ENCODE results near the gene NRG3. TPM values are rescaled to one million over a fixed set of nuclear protein-coding genes. Genes with fewer than 3 reads are reported as not detected.

Gene NRG3
- total RNA-seq, 2 experiments from 2014 or later: not detected

DNA sequence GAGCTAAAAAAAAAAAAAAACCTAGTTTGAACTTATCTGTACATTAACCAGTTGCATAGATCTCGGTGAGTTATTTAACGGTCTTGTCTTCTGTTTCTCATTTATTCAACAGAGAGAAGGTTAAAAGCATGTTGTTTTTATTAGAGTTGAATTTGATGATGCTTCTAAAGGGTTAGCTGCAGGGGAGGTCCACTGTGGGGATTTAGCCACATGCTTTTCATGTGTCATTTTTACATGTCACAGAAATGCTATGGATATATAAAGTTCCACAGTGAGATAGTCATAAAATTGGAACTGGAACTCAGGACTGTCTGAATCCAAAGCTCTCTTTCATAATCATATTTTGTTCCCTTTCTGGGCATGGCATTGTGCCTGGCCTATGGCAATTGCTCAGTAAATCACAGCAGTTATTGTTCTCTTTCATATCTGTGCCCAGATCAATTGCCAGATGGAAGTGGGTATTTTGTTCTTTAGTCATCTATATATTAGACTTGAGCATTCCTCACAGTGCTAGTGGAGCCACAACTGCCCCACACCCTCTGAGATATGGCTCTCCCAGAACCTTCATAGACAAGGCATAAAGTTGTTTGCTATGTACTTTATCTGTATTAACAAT lies 578.8 kb downstream of the NRG3 start:
- Histone ChIP-seq H3K27ac (ENCODE audit: low read depth, low read length, poor library complexity, severe bottlenecking) (no peak overlapping the region), H4K20me1 (ENCODE audit: insufficient read depth, low read length) (no peaks in the 10 kb centered on the region), H3K4me2 (ENCODE audit: low read length) (no peak overlapping the region), H3K4me1 (ENCODE audit: insufficient read depth, low read length, poor library complexity, severe bottlenecking) (no peaks in the 10 kb centered on the region), H3K4me3 (ENCODE audit: low read depth, low read length, poor library complexity, severe bottlenecking) (no peak overlapping the region), H3K79me2 (ENCODE audit: insufficient read depth, low read depth, low read length) (no peaks in the 10 kb centered on the region), H2AFZ (ENCODE audit: low read length) (no peak overlapping the region), H3K9me3 (ENCODE audit: low read length) (no peaks in the 10 kb centered on the region), H3K9me2 (ENCODE audit: insufficient read depth, low read length) (no peaks in the 10 kb centered on the region), H3K36me3 (ENCODE audit: insufficient read depth, low read length) (no peaks in the 10 kb centered on the region)
- ChIA-PET POLR2A (interaction anchor here (0.7 to 1.3 kb wide), 3 partner anchors 12 to 96 kb away, joined by 3 to 5 read pairs (median 5); no protein-coding TSS in a partner anchor), CTCF (ENCODE audit: unreplicated experiment) (no interaction called here)
- no peak for DNase-seq (ENCODE audit: low spot score)
- TF ChIP-seq, protein P1, sequence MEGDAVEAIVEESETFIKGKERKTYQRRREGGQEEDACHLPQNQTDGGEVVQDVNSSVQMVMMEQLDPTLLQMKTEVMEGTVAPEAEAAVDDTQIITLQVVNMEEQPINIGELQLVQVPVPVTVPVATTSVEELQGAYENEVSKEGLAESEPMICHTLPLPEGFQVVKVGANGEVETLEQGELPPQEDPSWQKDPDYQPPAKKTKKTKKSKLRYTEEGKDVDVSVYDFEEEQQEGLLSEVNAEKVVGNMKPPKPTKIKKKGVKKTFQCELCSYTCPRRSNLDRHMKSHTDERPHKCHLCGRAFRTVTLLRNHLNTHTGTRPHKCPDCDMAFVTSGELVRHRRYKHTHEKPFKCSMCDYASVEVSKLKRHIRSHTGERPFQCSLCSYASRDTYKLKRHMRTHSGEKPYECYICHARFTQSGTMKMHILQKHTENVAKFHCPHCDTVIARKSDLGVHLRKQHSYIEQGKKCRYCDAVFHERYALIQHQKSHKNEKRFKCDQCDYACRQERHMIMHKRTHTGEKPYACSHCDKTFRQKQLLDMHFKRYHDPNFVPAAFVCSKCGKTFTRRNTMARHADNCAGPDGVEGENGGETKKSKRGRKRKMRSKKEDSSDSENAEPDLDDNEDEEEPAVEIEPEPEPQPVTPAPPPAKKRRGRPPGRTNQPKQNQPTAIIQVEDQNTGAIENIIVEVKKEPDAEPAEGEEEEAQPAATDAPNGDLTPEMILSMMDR (conservative IDR thresholded peaks at IDR 0.05; ENCODE audit: low read length): no peak
- no peak for TF ChIP-seq EZH2phosphoT487 (IDR thresholded peaks at IDR 0.05; ENCODE audit: borderline replicate concordance, low read depth, low read length)
- intact Hi-C loops (cut with micrococcal nuclease; ENCODE audit: unreplicated experiment): no loop called here
- no TSS peak for BruUV-seq (replicated peaks)

DNA sequence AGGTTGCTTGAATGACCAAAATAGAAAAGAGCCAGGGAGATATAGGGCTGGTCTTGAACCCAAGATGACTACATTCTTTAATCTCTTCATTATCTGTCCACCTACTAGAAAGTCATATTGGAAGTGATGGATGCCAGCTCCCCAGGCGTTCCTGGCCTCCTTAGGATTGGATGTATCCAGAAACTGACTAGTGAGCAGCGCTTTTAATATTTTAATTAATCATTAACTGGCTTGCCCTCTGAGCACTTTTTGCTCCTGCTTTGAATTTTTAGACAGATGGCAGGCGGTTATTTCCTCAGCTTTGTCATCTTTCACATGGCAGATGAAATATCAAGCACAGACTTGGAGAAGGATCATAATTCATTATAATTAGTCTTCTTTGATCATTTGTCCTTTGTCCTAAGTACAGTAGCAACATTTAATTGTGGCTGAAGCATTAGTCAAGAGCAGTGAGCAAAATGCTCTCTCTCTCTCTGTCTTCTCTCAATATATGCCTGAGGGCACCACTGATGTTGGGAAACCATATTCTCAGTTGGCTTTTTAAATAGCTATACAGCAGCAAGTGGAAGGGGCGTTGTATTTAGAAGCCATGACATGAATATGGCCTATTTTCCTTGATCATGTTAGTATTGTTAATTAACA lies 588.0 kb downstream of the NRG3 start:
- Histone ChIP-seq H3K9me2 (ENCODE audit: insufficient read depth, low read length) (no peaks in the 10 kb centered on the region), H3K4me2 (ENCODE audit: low read length) (no peak overlapping the region), H3K27ac (ENCODE audit: low read depth, low read length, poor library complexity, severe bottlenecking) (no peak overlapping the region), H4K20me1 (ENCODE audit: insufficient read depth, low read length) (no peaks in the 10 kb centered on the region), H3K9me3 (ENCODE audit: low read length) (no peaks in the 10 kb centered on the region), H3K4me3 (ENCODE audit: low read depth, low read length, poor library complexity, severe bottlenecking) (no peak overlapping the region), H3K79me2 (ENCODE audit: insufficient read depth, low read depth, low read length) (no peaks in the 10 kb centered on the region), H2AFZ (ENCODE audit: low read length) (no peak overlapping the region), H3K36me3 (ENCODE audit: insufficient read depth, low read length) (no peaks in the 10 kb centered on the region), H3K4me1 (ENCODE audit: insufficient read depth, low read length, poor library complexity, severe bottlenecking) (no peaks in the 10 kb centered on the region)
- ChIA-PET POLR2A (no interaction called here), CTCF (ENCODE audit: unreplicated experiment) (no interaction called here)
- TF ChIP-seq, protein P1 (conservative IDR thresholded peaks at IDR 0.05; ENCODE audit: low read length): no peak
- TF ChIP-seq EZH2phosphoT487 (IDR thresholded peaks at IDR 0.05; ENCODE audit: borderline replicate concordance, low read depth, low read length): no peak
- intact Hi-C loops (cut with micrococcal nuclease; ENCODE audit: unreplicated experiment): no loop called here
- BruUV-seq (replicated peaks): no TSS peak
- DNase-seq (ENCODE audit: low spot score): no peak

DNA sequence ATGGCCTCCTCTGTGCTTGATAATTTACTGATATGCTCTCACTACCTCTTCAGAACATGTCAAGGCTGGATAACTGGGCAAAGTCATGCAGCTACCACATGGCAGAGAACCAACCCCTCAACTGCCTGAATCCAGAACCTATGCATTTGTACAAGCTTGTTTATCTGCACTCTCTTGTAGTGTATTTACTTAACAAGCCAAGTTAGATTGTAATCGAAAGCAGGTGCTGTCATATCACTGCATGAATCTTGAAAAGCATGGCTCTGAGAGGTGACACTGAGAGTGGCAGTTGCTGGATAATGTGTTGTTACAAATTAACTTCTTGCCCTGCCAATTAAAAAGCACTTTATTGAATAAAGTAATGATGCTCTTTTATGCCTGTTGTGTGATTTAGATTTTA lies 588.6 kb downstream of the NRG3 start:
- no peak overlapping the region for H2AFZ ChIP-seq (ENCODE audit: low read length)
- CTCF ChIA-PET (ENCODE audit: unreplicated experiment): no interaction called here
- H3K27ac ChIP-seq (ENCODE audit: low read depth, low read length, poor library complexity, severe bottlenecking): no peak overlapping the region
- H3K36me3 ChIP-seq (ENCODE audit: insufficient read depth, low read length): no peaks in the 10 kb centered on the region
- no peak overlapping the region for H3K4me2 ChIP-seq (ENCODE audit: low read length)
- H3K9me3 ChIP-seq (ENCODE audit: low read length): no peaks in the 10 kb centered on the region
- no peak for DNase-seq (ENCODE audit: low spot score)
- intact Hi-C loops (cut with micrococcal nuclease; ENCODE audit: unreplicated experiment): no loop called here
- POLR2A ChIA-PET: no interaction called here
- H3K79me2 ChIP-seq (ENCODE audit: insufficient read depth, low read depth, low read length): no peaks in the 10 kb centered on the region
- no peaks in the 10 kb centered on the region for H3K9me2 ChIP-seq (ENCODE audit: insufficient read depth, low read length)
- no TSS peak for BruUV-seq (replicated peaks)
- TF ChIP-seq EZH2phosphoT487 (IDR thresholded peaks at IDR 0.05; ENCODE audit: borderline replicate concordance, low read depth, low read length): no peak
- TF ChIP-seq, protein P1 (conservative IDR thresholded peaks at IDR 0.05; ENCODE audit: low read length): no peak
- no peaks in the 10 kb centered on the region for H4K20me1 ChIP-seq (ENCODE audit: insufficient read depth, low read length)
- no peaks in the 10 kb centered on the region for H3K4me1 ChIP-seq (ENCODE audit: insufficient read depth, low read length, poor library complexity, severe bottlenecking)
- no peak overlapping the region for H3K4me3 ChIP-seq (ENCODE audit: low read depth, low read length, poor library complexity, severe bottlenecking)
